K562 treated with DMSO at 1 percent for 4 hours (cell line): Measurements from ENCODE around the gene ZNF844. TPM values are rescaled to one million over a fixed set of nuclear protein-coding genes. Genes with fewer than 3 reads are reported as not detected.

Experiments
- total RNA-seq: library from RNA; unstranded; fragments of 300-600 nt; gene quantifications from 2 replicates; pipeline ENCODE4 v1.2.3, GENCODE V29; 2022; ENCODE audit not compliant: insufficient read depth

Gene ZNF844
- total RNA-seq, result 0.69 and 1.8 TPM in 2 replicates

GRCh38 chr19:12064590-12065538 lies at the start of gene ZNF844:
Gene ZNF844, plus strand, starts transcription at chr19:12064731. Its CDS starts 143 bp downstream, at chr19:12064874.

GRCh38 chr19:12035220-12036172 lies 29.0 kb upstream of the ZNF844 start, which contains the start of gene ZNF433:
Gene ZNF433, minus strand, starts transcription at chr19:12035679. Its CDS starts 140 bp downstream, at chr19:12035539.

GRCh38 chr19:12052497-12053169 lies 11.9 kb upstream of the ZNF844 start, which contains the start of gene ZNF878:
Gene ZNF878, minus strand, starts transcription at chr19:12052961. Its CDS starts 160 bp downstream, at chr19:12052801.

Other genes starting within 250 kb of the ZNF844 start
- 0.63 TPM in 1 of 2 replicates, not detected in the other for gene ZNF439, start 216.0 kb upstream of the ZNF844 start, total RNA-seq
- gene ZNF69, start 176.9 kb upstream of the ZNF844 start, total RNA-seq, result 2.1 and 2.2 TPM in 2 replicates
- gene ZNF700, start 139.6 kb upstream of the ZNF844 start, total RNA-seq, result 4.5 and 6.6 TPM in 2 replicates
- gene ZNF763, start 99.7 kb upstream of the ZNF844 start, total RNA-seq, result 0.23 TPM in 1 of 2 replicates, not detected in the other
- gene ZNF433, start 29.1 kb upstream of the ZNF844 start, total RNA-seq, result 1.7 and 2.3 TPM in 2 replicates
- gene ZNF878, start 11.8 kb upstream of the ZNF844 start, total RNA-seq, result 0.75 TPM in 1 of 2 replicates, not detected in the other
- gene ZNF20, start 75.6 kb downstream of the ZNF844 start, total RNA-seq, result 1.9 and 6.6 TPM in 2 replicates
- gene ZNF625, start 92.0 kb downstream of the ZNF844 start, total RNA-seq, result not detected in 2 replicates
- 2.7 and 2.9 TPM in 2 replicates for gene ZNF136, start 98.4 kb downstream of the ZNF844 start, total RNA-seq
- gene ZNF44, start 230.2 kb downstream of the ZNF844 start, total RNA-seq, result 3.7 and 5.3 TPM in 2 replicates